Measurements from ENCODE around the gene MUC6. TPM values are rescaled to one million over a fixed set of nuclear protein-coding genes. Genes with fewer than 3 reads are reported as not detected.

MUC6 gene
- total RNA-seq, 1 experiment from 2014 or later, result not detected

- BruUV-seq (replicated peaks), result no TSS peak
- H3K36me3 ChIP-seq (ENCODE audit: insufficient read depth, low read length, poor library complexity, severe bottlenecking), result peaks cover 13% of the 10 kb centered on the region
- no peak for DNase-seq (ENCODE audit: low spot score)
- H3K9me3 ChIP-seq (ENCODE audit: low read depth, low read length, poor library complexity, severe bottlenecking), result no peaks in the 10 kb centered on the region
- no peak overlapping the region for H3K4me3 ChIP-seq (ENCODE audit: low read depth, low read length, poor library complexity, severe bottlenecking)
- no peak overlapping the region for H3K27ac ChIP-seq (ENCODE audit: low read depth, low read length, poor library complexity, severe bottlenecking)
- TF ChIP-seq EZH2 (IDR thresholded peaks at IDR 0.05; ENCODE audit: borderline replicate concordance, low read depth, low read length, poor library complexity, severe bottlenecking) (no peak), CTCF (conservative IDR thresholded peaks at IDR 0.05; ENCODE audit: low read depth, low read length) (no peak)
- intact Hi-C loops (cut with micrococcal nuclease; ENCODE audit: unreplicated experiment), result no loop called here
- POLR2A ChIA-PET (ENCODE audit: low non-redundant PET), result no interaction called here
- H3K27me3 ChIP-seq (replicated peaks; ENCODE audit: insufficient read depth, low read depth, low read length, poor library complexity), result no peaks in the 10 kb centered on the region
- H3K4me1 ChIP-seq (ENCODE audit: insufficient read depth, low read length, poor library complexity, severe bottlenecking), result no peaks in the 10 kb centered on the region
- CTCF ChIA-PET, result no interaction called here
Measured at GRCh38 chr11:1010551-1011319, 25.8 kb downstream of the MUC6 start.

DNA sequence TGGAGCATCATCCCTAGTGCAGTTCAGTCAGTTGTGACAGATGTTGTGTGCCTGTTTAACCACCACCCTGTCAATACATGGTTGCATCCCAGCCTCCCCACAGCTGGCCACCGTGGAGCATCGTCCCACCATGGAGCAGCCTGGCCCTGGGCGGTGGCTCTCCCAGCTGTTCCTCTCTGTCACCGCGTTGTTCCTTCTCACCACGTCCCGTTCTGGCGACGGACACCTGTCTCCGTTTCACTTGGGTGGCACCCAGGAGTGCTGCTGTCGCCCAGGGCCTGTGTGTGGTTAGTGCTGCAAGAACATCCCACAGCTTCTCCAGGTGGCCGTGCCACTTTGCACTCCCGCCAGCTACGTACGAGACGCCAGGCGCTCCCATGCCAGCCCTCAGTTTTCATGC lies 26.5 kb downstream of the MUC6 start:
- no peak for DNase-seq (ENCODE audit: low spot score)
- TF ChIP-seq CTCF (conservative IDR thresholded peaks at IDR 0.05; ENCODE audit: low read depth, low read length) (no peak), EZH2 (IDR thresholded peaks at IDR 0.05; ENCODE audit: borderline replicate concordance, low read depth, low read length, poor library complexity, severe bottlenecking) (no peak)
- Histone ChIP-seq H3K9me3 (ENCODE audit: low read depth, low read length, poor library complexity, severe bottlenecking) (no peaks in the 10 kb centered on the region), H3K27me3 (replicated peaks; ENCODE audit: insufficient read depth, low read depth, low read length, poor library complexity) (no peaks in the 10 kb centered on the region), H3K27ac (ENCODE audit: low read depth, low read length, poor library complexity, severe bottlenecking) (no peak overlapping the region), H3K4me1 (ENCODE audit: insufficient read depth, low read length, poor library complexity, severe bottlenecking) (no peaks in the 10 kb centered on the region), H3K36me3 (ENCODE audit: insufficient read depth, low read length, poor library complexity, severe bottlenecking) (peaks cover 13% of the 10 kb centered on the region), H3K4me3 (ENCODE audit: low read depth, low read length, poor library complexity, severe bottlenecking) (no peak overlapping the region)
- ChIA-PET CTCF (no interaction called here), POLR2A (ENCODE audit: low non-redundant PET) (no interaction called here)
- intact Hi-C loops (cut with micrococcal nuclease; ENCODE audit: unreplicated experiment), result no loop called here
- BruUV-seq (replicated peaks), result no TSS peak

- no peak for TF ChIP-seq EZH2 (IDR thresholded peaks at IDR 0.05; ENCODE audit: borderline replicate concordance, low read depth, low read length, poor library complexity, severe bottlenecking)
- TF ChIP-seq CTCF (conservative IDR thresholded peaks at IDR 0.05; ENCODE audit: low read depth, low read length), result no peak
- Histone ChIP-seq H3K36me3 (ENCODE audit: insufficient read depth, low read length, poor library complexity, severe bottlenecking) (peaks cover 13% of the 10 kb centered on the region), H3K27ac (ENCODE audit: low read depth, low read length, poor library complexity, severe bottlenecking) (no peak overlapping the region), H3K4me3 (ENCODE audit: low read depth, low read length, poor library complexity, severe bottlenecking) (no peak overlapping the region), H3K4me1 (ENCODE audit: insufficient read depth, low read length, poor library complexity, severe bottlenecking) (no peaks in the 10 kb centered on the region), H3K27me3 (replicated peaks; ENCODE audit: insufficient read depth, low read depth, low read length, poor library complexity) (no peaks in the 10 kb centered on the region), H3K9me3 (ENCODE audit: low read depth, low read length, poor library complexity, severe bottlenecking) (no peaks in the 10 kb centered on the region)
- CTCF ChIA-PET, result no interaction called here
- no peak for DNase-seq (ENCODE audit: low spot score)
- no TSS peak for BruUV-seq (replicated peaks)
- intact Hi-C loops (cut with micrococcal nuclease; ENCODE audit: unreplicated experiment), result no loop called here
- POLR2A ChIA-PET (ENCODE audit: low non-redundant PET), result no interaction called here
Measured at GRCh38 chr11:1009371-1009770, 27.1 kb downstream of the MUC6 start.
